ENCODE measurements around the gene PRPF38B.
"Not testable (repeated sequence)": the region's sequence is repeated elsewhere in the genome, so short reads cannot be mapped to it uniquely, and the experiment has no call there.

The PRPF38B gene, protein sequence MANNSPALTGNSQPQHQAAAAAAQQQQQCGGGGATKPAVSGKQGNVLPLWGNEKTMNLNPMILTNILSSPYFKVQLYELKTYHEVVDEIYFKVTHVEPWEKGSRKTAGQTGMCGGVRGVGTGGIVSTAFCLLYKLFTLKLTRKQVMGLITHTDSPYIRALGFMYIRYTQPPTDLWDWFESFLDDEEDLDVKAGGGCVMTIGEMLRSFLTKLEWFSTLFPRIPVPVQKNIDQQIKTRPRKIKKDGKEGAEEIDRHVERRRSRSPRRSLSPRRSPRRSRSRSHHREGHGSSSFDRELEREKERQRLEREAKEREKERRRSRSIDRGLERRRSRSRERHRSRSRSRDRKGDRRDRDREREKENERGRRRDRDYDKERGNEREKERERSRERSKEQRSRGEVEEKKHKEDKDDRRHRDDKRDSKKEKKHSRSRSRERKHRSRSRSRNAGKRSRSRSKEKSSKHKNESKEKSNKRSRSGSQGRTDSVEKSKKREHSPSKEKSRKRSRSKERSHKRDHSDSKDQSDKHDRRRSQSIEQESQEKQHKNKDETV

DNA sequence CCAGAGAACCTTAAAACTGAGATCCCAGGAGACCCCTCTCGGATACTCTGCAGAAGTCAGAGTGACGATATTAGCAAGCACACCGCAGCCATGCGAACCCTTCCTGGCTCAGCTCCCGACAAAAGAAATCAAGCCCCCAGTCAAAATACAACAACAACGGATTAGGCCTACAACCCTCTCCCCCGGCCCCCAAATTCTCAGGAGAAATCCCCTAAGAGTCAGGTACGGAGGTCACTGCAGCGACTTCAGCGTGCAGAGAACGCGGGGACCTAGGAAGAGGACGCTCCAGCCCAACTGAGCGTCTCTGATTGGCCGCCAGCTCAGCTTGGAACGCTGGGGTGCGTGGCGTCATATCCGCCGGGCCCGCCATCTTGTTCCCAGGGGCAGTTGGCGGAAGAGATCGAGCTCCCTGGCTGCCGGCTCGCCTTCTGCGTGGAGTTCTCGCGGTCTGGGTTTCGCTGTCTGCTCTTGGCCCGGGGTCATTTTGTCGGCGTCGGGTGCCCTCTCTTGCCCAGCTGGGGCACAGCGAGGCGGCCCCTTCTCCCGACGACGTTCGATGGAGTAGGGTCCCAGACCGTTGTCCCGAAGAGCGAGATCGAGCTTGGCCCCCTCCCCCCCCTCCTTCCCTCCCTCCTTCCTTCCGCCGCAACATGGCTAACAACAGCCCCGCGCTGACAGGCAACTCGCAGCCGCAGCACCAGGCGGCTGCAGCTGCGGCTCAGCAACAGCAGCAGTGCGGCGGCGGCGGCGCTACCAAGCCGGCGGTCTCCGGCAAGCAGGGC is at the start of gene PRPF38B:
PRPF38B (plus strand) TSS at position 369 of the 782 bp plus-strand sequence; CDS start at position 651, 282 bp downstream.
- peak; percentile 89 for DNase-seq

DNA sequence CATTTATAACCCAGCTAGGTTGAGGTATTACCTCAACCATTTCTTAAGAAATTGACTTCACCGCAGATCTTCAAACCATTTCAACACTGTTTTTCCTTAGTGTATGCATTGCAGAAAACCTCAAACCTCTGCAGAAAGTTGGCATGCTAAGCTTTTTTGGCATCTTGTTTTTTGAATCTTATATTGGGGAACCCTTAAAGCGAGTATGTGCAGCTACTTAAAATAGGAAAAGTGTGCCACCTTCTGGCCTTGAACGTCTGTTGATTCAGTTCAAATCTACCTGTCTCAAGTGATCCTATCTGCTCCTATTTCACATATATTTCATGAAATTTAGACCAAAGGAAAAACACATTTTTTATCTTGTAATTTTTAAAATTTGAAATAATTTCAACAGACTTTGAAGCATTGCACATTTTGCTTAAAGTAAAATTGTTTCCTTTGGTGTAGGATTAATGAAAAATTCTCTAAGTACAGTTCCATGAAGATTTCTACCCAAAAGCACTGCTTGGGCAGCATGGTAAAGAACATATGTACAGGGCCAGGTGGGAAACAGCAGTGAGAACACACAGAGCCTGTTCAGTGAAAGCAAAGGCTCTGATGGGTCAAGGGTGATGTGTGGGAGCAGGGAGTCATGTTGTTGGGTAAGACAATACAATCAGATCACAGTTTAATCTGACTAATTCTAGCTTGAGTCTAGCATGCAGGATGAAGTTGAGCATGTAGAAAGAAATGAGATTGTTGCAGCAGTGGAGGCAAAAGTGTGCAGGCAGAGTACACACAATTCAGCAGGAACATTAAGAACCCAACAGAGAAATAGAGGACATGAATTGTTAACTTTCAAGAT is 48.4 kb upstream of the PRPF38B start:
- no peak for DNase-seq

DNA sequence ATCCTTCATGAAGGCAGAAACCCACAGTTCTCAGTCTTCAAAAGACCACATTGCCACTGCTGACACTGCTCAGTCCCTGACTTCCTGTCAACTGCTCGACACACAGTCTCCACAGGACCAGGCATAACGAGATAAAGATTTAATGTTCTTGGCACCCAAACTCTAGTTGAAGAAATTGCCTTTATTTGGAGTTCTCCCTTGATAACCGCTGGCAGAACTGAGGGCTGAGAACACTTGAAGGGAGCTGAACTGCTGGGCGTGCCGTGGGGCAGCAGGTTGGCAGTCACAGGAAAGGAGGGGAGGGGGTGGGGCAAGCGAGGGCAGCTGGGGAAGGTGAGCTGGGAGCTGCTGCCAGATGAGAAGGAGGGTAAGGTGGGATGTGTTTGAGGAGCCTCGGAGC is 47.1 kb upstream of the PRPF38B start:
- peak; percentile 45 for DNase-seq

DNA sequence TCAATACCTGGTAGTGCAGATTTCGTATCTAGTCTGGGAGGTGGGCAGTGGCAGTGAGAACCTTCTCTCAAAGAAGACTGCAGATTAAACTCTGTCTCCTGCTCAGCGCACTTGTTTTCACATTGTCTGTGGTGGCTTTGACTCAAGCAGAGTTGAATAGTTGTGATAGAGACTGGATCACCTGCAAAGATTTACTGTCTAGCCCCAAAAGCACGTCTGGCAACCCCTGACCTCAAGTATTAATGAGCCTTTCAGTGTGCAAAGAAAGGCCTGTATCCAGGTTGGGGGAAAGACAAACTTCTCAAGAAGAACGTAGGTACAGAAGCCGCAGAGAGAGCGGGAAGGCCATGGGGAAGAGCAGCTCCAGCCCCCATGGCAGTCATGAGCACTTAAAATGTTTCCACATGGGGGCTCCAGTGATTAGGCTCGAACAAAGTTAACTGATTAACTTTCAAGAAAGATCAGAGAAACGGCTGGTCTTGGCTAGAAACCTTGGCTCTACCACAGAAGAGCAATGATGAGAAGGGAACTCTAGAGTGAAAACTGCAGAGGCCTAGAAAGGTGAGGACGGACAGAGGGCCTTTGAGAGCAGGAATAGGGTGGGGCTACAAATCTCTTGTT is 46.4 kb upstream of the PRPF38B start:
- no peak for DNase-seq

DNA sequence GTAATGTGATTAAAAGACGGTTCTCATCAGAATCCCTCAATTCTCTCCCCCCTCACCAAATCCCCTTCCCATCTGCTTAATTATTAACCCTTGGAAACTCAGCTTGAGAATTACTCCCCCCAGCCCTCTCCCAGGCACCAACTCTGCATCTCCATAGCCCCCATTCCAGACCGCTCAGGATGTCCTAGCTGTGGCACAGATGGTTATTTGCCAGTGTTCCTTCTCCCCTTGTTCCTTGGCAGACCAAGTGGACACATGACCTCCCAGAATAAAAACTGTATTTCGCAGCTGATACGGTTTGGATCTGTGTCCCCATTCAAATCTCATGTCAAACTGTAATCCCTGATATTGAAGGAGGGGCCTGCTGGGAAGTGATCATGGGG is 45.9 kb upstream of the PRPF38B start:
- DNase-seq, result no peak

DNA sequence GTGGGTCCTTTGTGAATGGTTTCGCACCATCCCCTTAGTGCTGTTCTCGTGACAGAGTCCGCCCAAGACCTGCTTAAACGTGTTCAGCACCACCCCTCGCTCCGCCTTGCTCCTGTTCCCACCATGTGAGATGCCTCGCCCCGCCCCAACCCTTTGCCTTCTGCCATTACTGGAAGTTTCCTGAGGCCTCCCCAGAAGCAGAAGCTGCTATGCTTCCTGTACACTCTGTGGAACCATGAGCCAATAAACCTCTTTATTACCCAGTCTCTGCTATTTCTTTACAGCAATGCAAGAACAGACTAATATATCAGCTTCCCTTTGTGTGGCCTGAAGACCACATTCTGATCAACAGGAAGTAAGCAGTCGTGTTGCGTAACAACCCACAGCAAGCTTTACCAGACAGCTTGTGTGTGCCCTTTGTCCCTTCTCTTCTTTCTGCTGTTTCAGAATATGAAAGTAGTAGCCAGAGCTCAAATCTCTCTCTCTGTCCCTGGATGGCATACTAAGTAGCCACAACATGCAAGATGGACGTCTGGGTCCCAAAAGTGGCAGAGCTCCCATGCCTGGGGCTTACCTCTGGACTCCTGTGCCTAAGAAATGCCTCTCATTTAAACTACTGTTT is 45.4 kb upstream of the PRPF38B start:
- peak; percentile 98 for DNase-seq

DNA sequence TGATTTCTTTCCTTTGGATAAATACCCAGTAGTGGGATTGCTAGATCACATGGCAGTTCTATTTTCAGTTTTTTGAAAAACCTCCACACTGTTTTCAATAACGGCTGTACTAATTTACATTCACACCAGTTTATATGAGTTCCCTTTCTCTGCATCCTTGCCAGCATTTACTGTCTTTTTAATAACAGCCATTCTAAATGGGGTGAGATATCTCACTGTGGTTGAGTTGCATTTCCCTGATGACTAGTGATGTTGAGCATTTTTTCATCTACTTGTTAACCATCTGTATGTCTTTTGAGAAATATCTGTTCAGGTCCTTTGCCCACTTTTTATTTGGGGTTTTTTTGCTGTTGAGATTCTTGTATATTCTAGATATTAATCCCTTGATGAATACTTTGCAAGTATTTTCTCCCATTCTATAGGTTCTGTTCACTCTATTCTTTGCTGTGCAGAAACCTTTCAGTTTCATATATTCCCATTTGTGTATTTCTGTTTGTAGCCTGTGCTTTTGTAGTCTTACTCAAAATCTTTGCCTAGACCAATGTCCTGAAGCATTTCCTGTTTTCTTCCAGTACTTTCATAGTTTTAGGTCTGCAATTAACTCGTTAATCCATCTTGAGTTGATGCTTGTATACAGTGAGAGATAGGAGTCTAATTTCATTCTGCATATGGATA is 38.5 kb upstream of the PRPF38B start:
- DNase-seq, result no peak

DNA sequence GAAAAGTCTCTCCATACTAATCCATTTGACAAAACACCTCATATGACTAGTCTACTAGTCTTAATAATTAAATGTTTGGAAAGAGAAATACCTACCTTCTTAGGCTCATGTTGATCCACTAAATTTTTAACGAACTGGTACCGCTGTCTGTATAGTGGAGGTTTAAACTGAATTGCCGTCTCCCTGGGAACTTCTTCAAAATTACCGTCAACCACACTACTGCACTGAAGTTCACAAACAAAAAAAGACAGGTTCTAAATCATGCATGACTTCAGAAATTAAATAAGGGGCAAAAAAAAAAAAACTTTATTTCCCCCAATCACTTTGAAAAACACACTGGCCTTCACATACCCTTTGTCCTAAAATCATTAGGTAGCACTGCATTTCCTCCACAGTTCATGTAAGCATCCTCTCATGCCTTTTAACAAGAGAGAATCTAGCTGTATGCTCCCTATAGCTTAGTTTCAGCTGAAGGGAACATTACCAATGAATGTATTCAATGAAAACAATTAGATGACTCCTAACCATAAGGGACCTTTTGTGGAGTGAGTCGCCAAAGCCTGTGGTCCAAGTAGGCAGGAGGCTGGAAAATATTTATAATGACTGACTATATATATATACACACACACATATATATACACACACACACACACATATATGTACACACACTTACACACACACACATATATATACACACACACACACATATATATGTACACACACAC is 34.6 kb upstream of the PRPF38B start:
- no peak for DNase-seq

DNA sequence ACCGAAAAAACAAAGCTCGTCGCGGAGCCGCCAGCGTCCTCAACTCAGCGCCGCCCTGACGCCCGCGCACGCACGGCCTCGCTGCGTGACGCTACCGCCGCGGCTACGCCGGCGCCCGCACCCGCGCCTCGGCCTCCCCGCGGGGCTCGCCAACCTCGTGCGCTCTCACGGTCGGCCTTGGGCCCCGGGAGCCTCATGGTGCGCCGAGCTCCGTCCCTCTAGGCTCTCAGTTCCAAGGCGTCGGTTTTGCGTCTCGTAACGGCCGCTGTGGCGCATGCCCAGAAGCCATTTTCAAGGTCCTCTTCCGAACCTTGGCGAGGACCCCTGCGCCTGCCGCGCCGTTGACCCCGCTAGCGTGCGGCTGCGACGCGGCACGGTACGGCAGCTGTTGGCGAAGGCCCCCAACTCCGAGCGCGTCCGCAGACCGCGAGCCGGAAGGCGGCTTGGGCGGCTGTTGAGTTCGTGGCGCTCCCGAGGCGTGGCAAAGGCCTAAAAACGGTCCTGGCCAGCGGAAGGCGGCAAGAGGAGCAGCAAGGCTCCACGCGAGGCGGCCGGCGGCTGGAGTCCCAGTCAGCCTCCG is 31.0 kb upstream of the PRPF38B start, which contains the start of gene HENMT1:
HENMT1 (minus strand) TSS at position 64 of the 580 bp plus-strand sequence. CDS start 1,209 bp downstream, outside the sequence.
- peak; percentile 92 for DNase-seq

DNA sequence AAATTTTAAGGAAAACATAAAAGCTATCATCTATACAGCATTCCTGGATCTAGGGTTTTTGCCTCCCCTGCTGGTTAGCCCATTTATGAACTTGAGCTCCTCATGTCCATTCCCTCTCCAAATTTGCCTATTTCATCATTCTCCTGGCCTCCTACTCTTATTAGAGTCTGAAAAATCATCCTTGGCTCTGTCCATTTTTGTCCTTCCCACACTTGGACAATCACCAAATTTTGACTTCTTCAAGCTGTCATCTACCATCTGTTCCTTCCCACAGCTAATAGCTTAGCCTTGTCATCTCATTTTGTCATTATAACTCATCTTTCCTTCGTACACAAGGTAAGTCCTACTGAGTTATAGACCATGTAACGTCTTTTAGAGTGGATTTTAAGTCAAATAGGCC is 29.0 kb upstream of the PRPF38B start:
- no peak for DNase-seq

DNA sequence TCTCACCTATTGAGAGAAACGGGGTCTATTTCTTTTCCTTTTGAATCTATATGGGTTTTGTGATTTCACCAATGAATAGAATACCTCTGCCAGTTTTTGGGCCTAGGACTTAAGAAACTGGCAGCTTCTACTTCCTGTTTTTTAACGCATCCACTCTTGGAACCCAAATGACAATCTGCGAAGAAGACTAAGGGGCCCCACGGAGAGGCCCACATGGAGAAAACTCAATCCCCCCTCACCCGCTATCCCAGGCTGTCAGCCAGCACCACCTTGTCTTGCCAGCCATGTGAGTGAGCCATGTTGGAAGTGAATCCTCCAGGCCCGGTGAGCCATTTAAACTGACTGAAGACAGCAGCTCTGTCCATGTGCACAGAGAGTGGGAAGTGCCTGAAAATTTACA is 27.6 kb upstream of the PRPF38B start:
- no peak for DNase-seq

DNA sequence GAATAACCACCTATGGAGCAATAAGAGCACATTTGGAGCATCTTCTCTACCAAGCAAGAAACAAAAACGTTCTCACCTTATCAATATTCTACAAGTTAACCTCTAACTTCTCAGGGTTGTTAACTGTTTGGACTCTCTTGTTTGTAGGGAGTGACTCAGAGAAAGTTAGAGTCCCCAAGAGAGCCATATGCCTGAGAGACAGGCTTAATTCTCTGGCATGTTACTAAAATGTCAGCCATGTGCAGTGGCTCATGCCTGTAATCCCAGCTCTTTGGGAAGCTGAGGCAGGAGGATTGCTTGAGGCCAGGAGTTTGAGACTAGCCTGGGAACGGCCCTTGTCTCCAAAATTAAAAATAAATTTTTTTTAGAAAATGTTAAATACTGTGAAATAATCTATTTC is 27.0 kb upstream of the PRPF38B start:
- DNase-seq, result no peak

DNA sequence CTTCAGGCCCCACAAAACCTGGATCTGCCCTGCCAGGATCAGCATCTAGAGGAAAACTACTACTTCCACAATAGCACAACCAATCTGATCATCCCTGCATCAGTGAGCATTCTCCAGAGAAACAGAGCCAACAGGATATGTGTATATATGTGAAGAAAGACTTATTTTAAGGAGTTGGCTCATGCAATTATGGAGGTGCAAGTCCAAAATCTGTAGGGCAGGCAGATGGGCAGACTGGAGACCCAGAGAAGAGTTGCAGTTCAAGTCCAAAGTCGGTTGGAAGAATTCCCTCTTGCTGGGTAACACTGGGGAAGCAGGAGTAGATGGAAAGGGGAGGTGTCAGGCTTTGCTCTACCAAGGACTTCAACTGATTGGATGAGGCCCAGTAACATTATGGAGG is 26.3 kb upstream of the PRPF38B start:
- DNase-seq, result no peak

DNA sequence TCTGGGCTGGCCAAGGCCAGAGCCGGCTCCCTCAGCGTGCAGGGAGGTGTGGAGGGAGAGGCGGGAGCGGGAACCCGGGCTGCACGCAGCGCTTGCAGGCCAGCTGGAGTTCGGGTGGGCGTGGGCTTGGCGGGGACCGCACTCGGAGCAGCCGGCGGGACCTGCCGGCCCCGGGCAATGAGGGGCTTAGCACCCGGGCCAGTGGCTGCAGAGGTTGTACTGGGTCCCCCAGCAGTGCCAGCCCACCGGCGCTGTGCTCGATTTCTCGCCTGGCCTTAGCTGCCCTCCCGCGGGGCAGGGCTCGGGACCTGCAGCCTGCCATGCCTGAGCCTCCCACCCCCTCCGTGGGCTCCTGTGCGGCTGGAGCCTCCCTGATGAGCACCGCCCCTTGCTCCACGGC is 24.7 kb upstream of the PRPF38B start:
- not testable (repeated sequence) for DNase-seq

DNA sequence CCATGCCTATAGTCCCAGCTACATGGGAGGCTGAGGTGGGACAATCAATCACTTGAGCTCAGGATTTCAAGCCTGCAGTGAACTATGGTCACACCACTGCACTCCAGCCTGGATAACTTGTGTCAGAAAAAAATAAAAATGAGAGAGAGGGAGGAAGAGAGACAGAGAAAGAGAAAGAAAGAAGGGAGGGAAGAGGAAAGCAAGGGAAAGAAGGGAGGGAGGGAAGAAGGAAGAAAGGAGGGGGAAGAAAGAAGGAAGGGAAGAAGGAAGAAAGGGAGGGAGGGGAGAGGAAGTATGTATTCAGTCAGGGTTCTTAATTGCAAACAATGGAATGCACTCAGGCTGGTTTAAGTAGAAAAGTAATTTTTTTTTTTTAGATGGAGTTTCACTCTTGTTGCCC is 23.3 kb upstream of the PRPF38B start:
- DNase-seq, result no peak

DNA sequence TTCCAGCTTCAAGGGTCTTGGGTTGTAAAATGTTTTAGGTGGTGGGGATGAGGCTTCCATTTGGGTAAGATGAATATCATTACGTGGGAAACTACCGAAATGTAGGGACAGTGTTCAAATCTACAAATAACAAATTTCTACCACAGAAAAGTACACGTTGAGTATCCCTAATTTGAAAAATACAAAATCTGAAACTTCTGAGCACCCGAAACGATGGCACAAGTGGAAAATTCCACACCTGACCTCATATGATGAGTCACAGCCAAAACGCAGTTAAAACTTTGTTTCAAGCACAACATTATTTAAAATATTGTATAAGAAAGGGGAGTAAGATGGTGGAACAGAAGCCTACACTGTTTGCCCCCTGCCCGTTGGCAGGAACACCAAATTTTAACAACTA is 22.4 kb upstream of the PRPF38B start:
- no peak for DNase-seq

DNA sequence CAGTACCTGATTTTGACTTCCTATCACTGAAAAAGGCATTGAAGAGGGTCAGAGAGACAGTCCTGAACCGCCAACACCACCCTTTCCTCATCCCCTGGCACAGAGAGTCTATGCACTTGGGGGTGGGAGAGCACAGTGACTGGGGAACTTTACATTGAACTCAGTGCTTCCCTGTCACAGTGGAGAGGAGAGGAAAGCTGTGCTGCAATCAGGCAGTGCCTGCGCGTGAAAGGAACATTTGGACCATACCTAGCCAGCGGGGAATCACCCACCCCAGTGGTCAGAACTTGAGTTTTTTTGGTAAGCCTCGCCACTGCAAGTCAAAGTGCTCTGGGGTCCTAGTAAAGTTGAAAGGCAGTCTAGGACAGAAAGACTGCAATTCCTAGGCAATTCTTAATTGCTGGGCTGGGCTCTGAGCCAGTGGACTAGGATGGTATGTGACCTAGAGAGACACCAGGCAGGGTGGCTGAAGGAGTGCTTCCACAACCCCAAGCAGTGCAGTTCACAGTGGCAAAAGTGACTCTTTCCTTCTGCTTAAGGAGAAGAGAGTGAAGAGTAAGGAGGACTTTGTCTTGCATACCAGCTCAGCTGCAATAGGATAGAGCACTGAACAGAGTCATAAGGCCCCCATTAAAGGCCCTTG is 21.9 kb upstream of the PRPF38B start:
- no peak for DNase-seq

DNA sequence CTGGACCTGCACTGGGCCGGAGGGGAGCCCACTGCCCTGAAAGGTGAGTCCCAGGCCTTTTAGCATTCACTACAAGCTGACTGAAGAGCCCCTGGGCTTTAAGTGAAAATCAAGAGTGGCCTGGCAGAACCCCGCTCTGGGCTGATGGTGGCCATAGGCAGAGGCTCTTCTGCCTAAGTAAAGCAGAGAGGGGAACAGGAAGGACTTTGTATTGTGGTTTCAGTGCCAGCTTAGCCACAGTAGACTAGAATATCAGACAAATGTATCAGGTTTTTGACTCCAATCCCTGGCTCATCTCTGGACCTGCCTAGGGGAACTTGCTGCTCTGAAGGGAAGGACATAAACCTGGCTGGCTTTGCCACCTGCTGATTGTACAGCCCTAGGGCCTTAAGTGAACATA is 21.0 kb upstream of the PRPF38B start:
- no peak for DNase-seq

DNA sequence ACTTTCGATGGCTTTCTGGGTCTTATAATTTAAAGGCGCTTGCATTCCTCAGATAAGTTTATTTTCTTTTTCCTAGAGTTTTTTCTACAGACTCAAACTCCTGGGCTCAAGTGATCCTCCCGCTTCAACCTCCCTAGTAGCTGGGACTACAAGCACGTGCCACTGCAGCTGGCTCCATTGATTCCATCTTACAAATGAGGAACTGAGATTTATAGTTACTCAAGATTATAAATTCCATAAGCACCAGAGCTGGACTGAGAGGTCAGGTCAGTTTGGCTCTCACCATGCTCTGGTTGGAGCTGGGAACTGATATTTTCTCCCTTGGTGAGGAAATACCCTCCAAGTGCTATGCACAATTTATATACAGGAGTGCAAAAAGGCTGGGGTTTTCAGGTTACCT is 13.4 kb upstream of the PRPF38B start:
- no peak for DNase-seq
